ENCODE measurements around the gene STAB2.
"Not testable (repeated sequence)": the region's sequence is repeated elsewhere in the genome, so short reads cannot be mapped to it uniquely, and the experiment has no call there.

The STAB2 gene

DNA sequence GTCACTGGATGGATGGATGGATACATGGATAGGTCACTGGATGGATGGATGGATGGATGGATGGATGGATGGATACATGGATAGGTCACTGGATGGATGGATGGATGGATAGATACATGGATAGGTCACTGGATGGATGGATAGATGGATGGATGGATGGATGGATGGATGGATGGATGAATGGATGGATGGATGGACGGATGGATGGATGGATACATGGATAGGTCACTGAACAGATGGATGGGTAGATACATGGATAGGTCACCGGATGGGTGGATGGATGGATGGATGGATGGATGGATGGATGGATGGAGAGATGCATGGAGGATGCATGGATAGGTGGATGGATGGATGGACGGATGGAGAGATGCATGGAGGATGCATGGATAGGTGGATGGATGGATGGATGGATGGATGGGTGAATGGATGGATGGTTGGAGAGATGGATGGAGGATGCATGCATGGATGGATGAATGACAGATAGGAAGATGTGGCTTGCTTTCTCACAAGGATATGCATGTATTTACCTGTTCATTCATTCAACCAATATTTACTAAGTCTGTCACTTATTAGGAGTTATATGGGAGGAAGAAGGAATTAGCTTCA is 66.6 kb downstream of the STAB2 start:
- not testable (repeated sequence) for FAIRE-seq

DNA sequence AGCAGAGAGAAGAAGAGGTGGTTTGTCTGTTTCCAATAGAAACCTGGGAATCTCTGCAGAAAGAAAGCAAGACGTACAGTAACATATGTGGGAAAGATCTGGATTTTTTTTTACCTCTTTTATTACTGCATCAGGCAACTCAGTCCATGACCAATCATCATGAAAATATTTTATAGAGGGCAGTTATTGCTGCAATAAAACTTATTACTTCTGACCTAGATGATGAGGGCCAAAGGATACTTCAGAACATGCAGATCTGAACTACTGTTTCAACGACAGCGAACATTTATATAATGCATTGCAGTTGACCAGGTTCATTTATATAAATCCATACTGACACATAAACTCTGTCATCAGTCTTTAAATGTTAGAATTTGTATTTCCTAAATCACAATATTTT is 67.7 kb downstream of the STAB2 start:
- no peak for FAIRE-seq

DNA sequence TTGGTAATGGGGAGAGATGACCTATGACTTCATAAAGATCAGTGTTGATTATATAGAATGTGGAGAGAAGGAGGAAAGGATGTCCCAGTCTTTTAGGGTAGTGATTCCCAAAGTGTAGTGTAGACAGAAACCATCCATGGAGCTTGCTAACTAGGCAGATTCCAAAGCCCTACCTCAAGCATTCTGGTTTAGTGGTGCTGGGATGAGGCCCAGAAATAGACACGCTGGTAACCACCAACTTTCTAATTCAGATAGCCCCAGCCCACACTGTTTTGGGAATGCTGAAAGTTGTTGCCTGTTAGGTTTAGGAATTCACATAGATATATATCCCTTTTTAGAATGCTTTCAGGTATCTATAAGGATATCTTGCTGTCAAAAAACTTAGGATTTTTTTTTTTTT is 69.2 kb downstream of the STAB2 start:
- no peak for FAIRE-seq

DNA sequence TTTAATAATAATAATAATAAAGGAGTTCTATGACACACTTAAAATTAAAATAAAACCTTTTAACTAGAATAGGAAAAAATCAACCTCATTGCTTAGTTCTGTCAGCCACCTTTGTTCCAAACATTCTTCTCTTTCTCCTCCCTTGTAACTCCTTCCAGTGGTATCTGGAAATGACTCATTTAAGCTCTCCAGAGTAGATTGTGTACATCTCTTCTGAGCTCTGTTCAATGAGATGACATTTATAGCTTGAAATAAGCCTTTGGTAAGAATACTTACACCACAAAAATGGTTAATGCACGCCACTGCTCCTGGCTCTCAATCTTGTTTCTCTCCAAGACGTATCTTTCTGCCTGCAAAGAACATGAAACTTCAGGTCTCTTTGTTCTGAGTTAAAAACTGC is 70.3 kb downstream of the STAB2 start:
- no peak for FAIRE-seq

DNA sequence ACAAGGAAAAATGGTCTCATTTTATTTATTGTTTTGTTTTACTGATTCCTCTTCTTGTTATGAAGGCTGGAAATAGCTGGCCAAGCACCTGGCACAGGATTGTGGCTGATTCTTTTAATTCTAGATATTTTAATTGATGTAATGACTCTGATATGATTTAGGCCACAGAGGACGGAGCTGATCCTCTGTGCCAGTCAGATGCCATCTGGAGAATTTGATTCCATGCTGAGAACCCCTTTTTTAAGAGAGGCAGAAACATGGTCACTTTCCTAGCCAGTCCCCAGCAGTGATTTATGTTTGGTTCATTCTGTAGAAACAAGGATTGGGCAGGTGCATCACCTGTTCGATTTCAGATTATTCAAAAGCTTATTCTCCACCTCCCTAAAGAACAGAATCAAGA is 77.6 kb downstream of the STAB2 start:
- no peak for FAIRE-seq

DNA sequence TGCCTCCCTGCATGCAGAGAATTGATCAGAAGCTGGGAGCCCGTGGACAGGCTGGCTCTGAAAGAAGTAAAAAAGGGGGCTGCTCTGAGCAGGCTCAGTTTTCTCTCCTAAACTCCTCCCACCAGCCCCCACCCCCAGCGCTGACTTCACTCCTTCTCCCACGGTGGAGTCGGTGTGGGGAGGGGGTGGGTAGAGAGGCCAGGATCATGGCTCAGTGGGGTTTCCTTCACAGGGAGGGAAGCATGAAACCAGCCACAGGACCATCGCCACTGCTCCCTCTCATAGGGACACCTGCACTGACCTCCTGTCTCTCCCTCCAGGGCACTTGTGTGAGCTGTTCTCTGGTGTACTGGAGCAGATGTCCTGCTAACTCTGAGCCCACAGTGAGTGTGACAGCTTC is 78.9 kb downstream of the STAB2 start:
- no peak for FAIRE-seq

DNA sequence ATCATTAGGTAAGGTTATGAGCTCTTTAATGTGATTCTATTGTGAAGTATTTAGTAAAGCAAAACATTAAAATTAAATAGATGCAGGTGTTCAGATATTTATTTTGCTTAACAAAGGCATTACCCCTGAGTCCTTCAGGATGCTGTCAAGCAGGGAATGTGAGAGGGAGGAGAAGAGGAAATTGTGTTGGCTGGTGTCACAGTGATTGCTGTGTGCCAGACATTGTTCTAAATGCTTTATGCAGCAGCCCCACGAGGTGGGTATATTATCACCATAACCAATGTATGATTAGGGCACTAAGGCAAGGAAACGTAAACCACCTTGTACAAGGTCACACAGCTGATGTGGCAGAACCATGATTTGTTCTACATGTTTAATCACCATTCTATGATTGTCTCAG is 80.1 kb downstream of the STAB2 start:
- no peak for FAIRE-seq

DNA sequence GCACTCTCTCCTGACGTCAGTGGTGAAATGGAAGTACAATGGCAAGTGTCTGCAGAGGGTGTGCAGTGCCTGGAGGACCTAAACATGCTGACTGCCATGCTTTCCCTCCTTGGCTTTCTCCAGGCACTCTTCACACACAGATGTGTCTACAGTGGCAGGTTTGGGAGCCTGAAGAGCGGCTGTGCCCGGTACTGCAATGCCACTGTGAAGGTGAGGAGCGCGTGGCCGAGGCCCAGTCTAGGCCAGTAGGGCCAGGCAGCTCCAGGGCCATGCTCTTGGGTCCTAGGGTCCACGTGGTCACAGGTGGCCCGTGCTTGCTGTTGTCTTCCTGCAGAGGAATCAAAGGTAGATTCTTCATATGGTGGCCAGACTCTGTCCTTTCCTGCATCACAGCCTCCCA is 81.4 kb downstream of the STAB2 start:
- no peak for FAIRE-seq

DNA sequence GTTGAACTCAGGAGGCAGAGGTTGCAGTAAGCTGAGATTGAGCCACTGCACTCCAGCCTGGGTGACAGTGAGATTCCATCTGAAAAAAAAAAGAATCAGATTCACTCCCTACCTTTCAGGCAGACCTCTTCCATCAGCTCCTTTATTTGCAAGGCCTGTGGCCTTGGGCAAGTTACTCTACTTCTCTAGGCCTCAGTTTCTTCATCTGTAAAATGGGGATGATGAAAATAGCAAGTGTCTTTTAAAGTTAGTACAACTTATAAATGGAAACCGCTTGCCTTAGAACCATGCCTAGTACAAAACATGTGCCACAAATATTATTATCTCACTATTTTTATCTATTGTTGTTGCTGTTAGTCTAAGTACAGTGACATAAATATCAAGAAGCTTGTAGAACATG is 84.3 kb downstream of the STAB2 start:
- no peak for FAIRE-seq

DNA sequence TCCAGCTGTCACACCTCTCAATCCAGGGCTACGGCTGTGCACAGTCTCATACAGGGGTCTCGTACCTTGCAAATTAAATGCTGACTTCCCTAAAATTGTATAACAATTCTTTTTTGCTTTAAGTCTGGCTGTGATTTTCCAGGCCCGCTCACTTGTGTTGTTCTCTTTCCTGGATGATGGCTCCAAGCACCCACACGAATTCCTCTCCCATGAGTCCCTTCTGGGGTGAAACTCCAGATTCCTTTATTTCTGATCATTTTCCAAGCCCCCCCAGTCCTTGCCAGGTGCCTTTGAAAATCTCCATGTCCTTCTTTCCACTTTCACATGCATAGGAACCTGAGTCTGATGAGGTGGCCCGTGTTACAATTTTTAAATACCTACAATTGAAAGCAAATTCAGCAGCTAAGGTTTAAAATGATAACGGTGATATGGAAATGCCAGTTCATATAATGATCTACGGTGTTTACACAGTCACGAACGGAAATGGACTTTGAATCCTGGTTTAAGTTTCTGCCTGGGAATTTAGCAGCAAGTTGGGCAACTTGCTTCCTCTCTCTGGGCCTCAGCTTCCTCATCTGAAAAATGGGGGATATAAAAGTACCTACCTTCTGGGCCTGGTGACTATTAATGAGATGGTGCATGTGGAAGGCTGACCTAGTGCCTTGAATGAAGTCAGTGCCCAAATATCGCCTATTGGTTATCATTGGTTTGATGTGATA is 85.5 kb downstream of the STAB2 start:
- FAIRE-seq = no peak

DNA sequence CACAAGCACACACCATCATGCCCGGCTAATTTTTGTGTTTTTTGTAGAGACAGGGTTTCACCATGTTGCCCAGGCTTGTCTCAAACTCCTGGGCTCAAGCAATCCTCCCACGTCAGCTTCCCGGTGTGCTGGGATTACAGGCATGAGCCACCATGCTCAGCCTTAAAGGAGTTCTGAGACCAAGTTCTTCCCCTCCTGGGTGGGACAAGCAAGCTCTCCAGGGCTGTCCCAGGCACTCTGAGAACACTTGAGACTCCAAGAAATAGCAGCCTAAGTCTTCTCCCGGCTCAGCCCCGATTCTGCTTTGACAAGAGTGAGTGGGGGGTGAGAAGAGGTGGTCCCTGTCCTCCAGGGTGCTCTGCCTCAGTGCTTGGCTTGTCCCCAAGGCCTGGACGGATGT is 86.4 kb downstream of the STAB2 start:
- no peak for FAIRE-seq

DNA sequence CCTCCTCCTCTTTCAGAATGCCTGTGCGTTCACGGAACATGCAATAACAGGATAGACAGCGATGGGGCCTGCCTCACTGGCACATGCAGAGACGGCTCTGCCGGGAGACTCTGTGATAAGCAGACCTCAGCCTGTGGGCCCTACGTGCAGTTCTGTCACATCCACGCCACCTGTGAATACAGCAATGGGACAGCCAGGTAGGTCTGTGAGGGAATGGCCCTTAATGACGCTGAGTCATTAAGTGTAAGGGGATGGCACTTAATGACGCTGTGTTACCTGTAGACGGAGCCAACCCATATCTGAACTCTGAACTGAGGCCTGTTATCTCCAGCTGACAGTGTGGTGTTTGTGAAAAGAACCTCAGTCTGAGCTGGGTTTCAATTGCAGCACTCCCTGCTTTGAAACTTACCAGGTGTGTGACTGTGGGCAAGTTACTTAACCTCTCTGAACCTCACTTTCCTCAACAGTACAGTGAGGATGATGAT is 86.9 kb downstream of the STAB2 start:
- no peak for FAIRE-seq

DNA sequence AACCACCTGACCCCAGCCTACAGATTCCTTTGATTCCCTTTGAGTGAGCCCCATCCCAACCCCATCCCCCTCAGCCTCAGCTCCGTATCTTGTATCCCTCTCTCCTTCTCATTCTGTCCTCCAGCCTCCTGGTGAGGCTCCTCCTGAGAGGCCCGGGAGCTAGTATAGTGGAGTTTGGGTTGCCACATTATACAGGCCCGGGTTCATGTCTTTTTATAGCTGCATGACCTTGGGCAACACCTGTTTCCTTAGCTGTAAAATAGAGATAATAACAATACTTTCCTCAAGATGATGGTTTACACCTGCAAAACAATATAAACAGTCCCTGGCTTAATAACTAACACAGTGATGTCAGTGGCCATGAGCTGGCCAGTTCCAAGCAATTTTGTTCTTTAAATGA is 89.8 kb downstream of the STAB2 start:
- no peak for FAIRE-seq

DNA sequence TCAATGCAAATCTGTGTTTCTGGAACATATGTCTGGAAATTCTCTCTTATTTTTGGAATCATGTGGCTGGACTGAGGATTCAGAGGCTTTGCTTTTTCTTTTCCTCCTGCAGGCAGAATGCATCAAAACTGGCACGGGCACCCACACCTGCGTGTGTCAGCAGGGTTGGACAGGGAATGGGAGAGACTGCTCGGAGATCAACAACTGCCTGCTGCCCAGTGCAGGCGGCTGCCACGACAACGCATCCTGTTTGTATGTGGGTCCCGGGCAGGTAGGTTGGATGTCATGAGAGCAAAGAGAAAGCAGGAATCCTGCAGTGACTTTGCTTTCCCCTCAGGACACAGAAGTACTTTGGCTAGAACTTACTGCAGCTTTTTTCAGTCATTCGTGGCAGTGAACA is 90.3 kb downstream of the STAB2 start:
- FAIRE-seq = no peak

DNA sequence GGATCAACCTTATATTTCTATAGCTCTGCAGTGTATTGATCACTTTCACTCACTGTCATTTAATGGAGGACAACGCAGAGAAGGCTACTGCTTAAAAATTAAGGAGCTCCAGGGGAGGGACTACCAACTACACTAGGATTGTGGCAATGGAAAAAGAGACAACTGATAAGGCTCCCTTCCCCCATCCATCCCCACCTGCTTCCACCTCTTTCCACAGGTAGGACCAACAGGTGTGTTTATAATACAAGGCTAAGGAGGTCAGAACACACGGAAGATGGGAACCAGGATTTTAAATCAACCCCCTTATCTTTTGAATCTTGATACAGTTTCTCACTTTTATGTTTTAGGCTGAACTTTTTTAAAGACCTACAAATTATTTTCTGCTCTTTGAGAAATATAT is 90.8 kb downstream of the STAB2 start:
- FAIRE-seq = no peak

DNA sequence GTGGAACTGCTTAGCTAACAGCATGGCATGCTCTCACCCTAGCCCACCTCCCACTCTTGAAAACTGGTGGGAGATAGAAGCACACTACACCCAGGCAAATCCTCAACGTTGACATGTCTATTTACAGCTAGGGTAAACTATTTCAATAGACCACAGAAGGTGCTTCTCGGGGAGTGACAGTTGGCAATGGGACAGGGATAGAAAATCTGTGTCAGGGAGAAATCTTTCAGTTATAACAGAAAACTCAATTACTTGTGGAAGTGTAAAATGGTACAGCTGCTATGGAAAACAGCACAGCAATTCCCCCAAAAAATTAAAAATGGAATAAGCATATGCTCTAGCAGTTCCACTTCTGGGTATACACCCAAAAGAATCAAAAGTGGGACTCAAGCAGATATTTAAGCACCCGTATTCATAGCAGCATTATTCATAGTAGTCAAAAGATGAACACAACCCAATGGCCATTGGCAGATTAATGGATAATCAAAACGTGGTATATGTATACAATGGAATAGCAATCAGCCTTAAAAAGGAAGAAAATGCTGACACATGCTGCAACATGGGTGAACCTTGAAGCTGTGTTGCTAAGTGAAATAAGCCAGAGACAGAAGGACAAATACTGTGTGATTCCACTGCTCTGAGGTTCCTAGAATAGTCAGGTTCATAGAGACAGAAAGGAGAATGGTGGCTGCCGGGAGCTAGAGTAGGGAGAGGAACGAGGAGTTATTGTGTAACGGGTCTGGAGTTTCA is 92.5 kb downstream of the STAB2 start:
- FAIRE-seq = no peak

DNA sequence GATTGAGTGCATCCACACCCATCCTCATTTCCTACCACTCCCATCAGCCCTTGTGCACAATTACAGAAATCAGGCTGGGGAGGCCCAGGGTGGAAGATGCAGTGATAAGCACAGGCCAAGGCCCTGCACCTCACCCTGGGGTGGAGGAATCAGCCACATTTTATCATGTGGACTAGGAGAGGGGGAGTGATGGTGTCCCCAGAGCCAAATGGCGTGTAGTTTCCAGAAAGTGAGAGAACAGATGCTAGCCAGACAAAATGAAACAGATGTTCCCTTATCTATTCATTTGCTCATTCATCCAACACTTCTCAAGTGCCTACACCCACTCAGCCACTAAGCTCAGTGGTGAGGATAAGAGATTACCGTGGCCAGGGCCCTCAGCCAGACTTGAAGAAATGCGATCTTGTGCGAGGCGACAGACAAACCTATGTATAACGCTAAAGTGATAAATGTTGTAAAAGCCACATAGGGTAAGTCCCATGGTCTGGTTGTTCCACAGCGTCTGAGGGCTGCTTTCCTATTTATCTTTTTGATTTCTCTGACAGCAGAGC is 93.6 kb downstream of the STAB2 start:
- FAIRE-seq = no peak

DNA sequence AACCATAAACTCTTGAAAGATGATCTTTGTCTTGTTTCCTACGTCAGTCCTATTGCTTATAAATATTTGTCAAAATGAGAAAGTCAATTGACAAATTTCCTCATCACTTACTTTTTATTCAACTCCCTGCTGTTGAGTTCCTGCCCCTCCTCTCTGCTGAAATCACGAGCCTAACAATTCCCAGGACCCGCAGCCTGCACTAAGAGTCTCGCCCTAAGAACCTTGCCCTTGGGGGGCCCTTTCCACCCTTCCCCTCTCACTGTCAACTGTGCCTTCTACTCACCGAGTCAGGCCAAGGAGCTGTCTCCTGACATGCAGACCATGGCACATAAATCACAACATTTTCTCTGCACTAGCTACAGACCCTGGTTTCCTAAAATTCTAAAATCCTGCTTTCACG is 99.0 kb downstream of the STAB2 start:
- FAIRE-seq = no peak

DNA sequence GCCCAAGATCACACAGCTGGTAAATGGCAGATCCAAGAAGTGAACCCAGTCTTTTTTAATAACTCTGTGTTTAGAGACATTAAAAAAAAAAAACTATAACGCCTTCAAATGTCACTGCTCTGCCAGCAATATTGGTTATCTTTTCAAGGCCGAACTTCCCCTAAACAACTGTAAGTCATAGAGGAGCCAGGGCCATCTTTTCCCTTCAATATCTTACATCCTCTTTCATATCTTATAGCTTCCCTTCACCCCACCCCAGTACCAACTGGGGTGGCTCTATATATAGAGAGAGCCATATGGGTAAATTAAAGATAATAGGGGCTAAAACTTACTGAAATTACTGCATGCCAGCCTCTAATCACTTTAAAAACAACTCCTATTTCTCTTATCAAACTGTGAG is 100.2 kb downstream of the STAB2 start:
- no peak for FAIRE-seq

DNA sequence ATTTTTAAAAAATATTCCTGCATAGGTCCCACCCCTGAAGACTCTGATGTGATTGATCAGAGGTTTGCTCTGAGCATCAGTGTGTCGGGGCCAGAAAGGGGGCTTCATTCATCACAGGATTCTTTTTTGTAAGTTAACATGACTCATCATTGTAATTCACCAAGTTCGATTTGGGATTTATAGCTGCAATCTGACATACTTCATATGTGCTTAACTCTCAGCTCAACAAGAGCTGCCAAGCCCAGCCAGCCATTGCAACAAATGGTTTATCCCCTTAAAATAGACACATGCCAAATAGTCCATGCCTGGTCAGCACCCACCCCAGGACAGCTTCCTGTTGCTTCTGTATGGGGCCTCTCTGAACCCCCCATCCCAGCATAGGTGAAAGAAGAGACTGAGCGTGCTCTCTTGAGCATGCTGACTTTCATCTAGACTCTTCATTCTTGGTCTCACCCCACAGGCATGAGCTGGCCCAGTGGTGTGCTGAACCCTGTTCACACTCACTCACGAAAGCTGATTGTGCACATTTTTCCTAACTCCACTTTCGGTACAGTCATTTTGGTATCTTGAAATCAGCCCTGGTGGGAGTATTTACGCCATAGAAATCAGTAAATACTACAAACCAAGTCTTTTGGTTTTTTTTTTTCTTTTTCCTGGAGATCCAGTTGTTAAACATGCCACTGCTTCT is 101.4 kb downstream of the STAB2 start:
- no peak for FAIRE-seq

DNA sequence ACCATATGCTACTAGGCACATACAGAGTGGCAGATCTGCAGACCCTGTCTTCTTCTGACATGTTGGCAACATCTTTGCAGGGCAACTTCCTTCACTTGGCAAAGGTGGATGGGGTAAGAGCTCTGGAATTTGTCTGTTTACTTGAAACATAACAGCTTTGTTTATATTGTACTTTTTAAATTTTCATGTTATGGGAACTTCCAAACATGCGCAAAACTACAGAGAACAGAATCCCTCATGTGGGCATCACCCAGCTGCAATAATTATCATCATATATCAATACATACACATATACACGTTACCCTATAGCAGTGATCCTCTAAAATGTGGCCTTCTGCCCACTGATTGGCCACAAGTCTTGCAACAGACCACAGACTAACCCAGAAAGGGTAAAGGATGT is 103.4 kb downstream of the STAB2 start:
- no peak for FAIRE-seq

DNA sequence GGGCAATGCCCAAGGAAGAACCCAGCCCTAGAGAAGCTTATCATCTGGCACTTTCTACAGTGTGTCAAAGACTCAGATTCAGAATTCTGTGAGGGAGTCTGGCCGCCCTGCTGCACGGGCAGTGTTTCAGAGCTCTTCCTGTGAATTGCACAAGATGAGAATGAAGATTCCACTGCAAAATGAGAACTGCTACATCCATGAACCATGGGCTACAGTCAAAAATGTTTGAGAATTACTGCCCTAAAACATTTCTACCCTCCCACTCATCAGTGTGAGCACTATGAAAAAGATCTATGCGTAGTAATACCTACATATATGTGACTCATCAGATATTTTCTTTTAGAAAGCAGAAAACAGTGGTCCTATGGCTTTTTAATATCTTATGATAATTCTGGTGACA is 104.0 kb downstream of the STAB2 start:
- FAIRE-seq = no peak

DNA sequence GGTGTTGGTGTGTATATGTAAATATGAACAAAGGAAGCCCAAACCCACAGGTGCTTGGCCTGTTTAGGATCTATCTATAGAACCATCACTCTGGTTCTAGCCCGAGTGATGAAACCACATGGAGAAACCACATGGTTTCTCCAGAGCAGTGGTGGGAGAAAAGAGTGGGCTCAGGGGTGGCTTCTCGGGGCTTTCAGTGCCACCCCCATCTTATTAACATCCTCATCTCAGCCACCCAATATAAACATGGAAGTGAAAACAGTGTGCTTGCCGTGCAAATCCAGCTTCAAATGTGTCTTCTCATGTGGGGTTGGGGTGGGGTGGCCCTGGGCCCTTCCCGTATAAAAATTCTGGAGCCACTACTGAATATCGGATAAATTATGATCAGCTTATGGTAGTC is 109.0 kb downstream of the STAB2 start:
- no peak for FAIRE-seq
